HUES48 (cell line): ENCODE data around the gene RBM34.
A peak's percentile ranks its signal among the peaks of the same experiment; 100 is the strongest.
"Not testable (repeated sequence)": the region's sequence is repeated elsewhere in the genome, so short reads cannot be mapped to it uniquely, and the experiment has no call there.

Experiments
- H3K27ac ChIP-seq: one replicate; pipeline ENCODE4 v1.7.0; 2013; ENCODE audit warnings: low read depth, low read length, inconsistent platforms
- H3K27me3 ChIP-seq: 2 replicates; pipeline ENCODE4 v1.6.1; 2013; ENCODE audit warnings: mild to moderate bottlenecking, low read length; ENCODE audit not compliant: control insufficient read depth, insufficient read depth
- H3K36me3 ChIP-seq: 2 replicates; pipeline ENCODE4 v1.6.1; 2013; ENCODE audit warnings: low read length; ENCODE audit not compliant: control insufficient read depth, insufficient read depth
- H3K4me1 ChIP-seq: 2 replicates; pipeline ENCODE4 v1.6.1; 2013; ENCODE audit warnings: mild to moderate bottlenecking, low read length; ENCODE audit not compliant: control insufficient read depth, insufficient read depth
- H3K4me3 ChIP-seq: 2 replicates; pipeline ENCODE4 v1.5.1; 2013; ENCODE audit warnings: mild to moderate bottlenecking, low read depth, low read length
- H3K9ac ChIP-seq: 2 replicates; pipeline ENCODE4 v1.6.1; 2013; ENCODE audit warnings: mild to moderate bottlenecking, low read depth, low read length, moderate library complexity
- H3K9me3 ChIP-seq: 2 replicates; pipeline ENCODE4 v1.6.1; 2013; ENCODE audit warnings: low read length; ENCODE audit not compliant: control insufficient read depth, insufficient read depth

The RBM34 gene

DNA sequence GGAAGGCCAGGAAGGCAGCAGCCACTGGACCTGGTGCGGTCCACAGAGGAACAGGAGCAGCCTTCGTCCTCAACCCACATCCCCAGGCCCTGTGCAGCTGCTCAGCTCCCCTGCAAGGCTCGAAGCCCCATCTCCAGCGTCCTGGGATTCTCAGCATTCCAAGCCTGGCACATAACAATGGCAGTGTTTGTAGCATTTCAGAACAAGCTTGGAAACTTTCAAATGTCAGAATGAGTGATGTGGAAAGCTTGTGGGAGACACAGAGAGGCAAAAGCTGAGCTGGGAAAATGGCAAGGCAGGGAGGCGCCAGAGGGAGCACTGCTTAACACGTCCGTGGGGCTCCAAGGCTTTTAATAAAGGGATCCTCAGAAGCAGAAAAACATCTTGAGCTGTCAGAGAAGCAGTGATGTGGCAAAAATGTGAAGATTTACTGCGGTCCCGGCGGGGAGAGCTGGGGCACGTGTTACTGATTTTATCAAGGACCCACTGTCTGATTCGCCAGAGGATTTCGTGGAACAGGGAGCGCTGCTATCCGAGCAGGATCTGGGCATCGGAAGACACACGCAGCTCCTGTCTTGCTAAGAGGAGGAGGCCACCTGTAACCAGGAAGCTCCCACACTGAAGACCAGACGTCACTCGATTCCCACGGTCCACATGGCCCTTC is 70.5 kb downstream of the RBM34 start:
- Histone ChIP-seq H3K27ac (peak overlapping the region; percentile 81), H3K9ac (0 out of 2 replicates have a peak overlapping the region, but pooled peaks have one; percentile 5), H3K9me3 (no peaks in the 10 kb centered on the region), H3K27me3 (no peaks in the 10 kb centered on the region), H3K4me1 (peaks cover 25% of the 10 kb centered on the region), H3K4me3 (no peak overlapping the region), H3K36me3 (no peaks in the 10 kb centered on the region)

- H3K9ac ChIP-seq: no peak overlapping the region
- no peaks in the 10 kb centered on the region for H3K27me3 ChIP-seq
- H3K4me1 ChIP-seq: peaks cover 30% of the 10 kb centered on the region
- no peak overlapping the region for H3K4me3 ChIP-seq
- H3K36me3 ChIP-seq: no peaks in the 10 kb centered on the region
- H3K27ac ChIP-seq: no peak overlapping the region
- H3K9me3 ChIP-seq: no peaks in the 10 kb centered on the region
Measured at GRCh38 chr1:235088907-235089306, 72.1 kb downstream of the RBM34 start.

- H3K27me3 ChIP-seq: no peaks in the 10 kb centered on the region
- peaks cover 29% of the 10 kb centered on the region for H3K4me1 ChIP-seq
- no peak overlapping the region for H3K4me3 ChIP-seq
- H3K9me3 ChIP-seq: no peaks in the 10 kb centered on the region
- no peak overlapping the region for H3K27ac ChIP-seq
- H3K36me3 ChIP-seq: no peaks in the 10 kb centered on the region
- H3K9ac ChIP-seq: no peak overlapping the region
Measured at GRCh38 chr1:235088430-235088829, 72.6 kb downstream of the RBM34 start.

GRCh38 chr1:235087906-235088305 is 73.1 kb downstream of the RBM34 start:
- peaks cover 30% of the 10 kb centered on the region for H3K4me1 ChIP-seq
- H3K27ac ChIP-seq: no peak overlapping the region
- no peaks in the 10 kb centered on the region for H3K36me3 ChIP-seq
- no peaks in the 10 kb centered on the region for H3K9me3 ChIP-seq
- no peaks in the 10 kb centered on the region for H3K27me3 ChIP-seq
- no peak overlapping the region for H3K4me3 ChIP-seq
- no peak overlapping the region for H3K9ac ChIP-seq

- not testable (repeated sequence) for H3K27ac ChIP-seq, H3K9ac ChIP-seq, H3K36me3 ChIP-seq, H3K27me3 ChIP-seq, H3K4me3 ChIP-seq, H3K9me3 ChIP-seq
- H3K4me1 ChIP-seq: peaks cover 23% of the 10 kb centered on the region
Measured at GRCh38 chr1:235085411-235086117, 75.5 kb downstream of the RBM34 start.
